D341Med (cell line): Measurements from ENCODE around the gene MICOS13.

Source experiments
- DNase-seq: peaks from one replicate; pipeline ENCODE4 v3.0.0; 2012; ENCODE audit warnings: low spot score

Gene MICOS13

DNA sequence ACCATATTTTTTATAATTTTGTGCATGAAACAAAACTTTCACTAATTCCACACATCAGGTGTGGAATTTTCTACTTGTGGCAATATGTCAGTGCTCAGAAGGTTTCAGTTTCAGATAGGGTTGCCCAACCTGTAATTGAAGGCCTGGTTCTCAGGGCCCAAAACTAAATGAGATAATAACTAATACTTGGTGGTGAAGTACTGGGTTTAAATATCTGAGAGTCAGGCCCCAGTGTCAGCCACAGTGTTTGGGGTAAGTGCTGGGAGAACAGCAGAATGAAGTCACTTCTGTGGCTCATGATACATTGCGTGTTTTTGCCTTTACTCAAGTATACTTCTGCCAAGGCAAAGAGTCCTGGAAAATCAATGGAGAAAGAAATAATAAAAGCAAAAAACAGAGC is 51.9 kb downstream of the MICOS13 start:
- DNase-seq: no peak
